GM19452 (cell line): ENCODE results near the gene PRPF38A.
"Not testable (repeated sequence)": the region's sequence is repeated elsewhere in the genome, so short reads cannot be mapped to it uniquely, and the experiment has no call there.

Experiments used
- ATAC-seq: cut with Tn5 transposase; IDR thresholded peaks from one replicate; pipeline ENCODE4 v1.9.1; 2021; ENCODE audit not compliant: unreplicated experiment

Gene PRPF38A, protein sequence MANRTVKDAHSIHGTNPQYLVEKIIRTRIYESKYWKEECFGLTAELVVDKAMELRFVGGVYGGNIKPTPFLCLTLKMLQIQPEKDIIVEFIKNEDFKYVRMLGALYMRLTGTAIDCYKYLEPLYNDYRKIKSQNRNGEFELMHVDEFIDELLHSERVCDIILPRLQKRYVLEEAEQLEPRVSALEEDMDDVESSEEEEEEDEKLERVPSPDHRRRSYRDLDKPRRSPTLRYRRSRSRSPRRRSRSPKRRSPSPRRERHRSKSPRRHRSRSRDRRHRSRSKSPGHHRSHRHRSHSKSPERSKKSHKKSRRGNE

GRCh38 chr1:52404116-52404974 lies at the start of gene PRPF38A, which contains the start of gene ORC1:
PRPF38A (plus strand) TSS chr1:52404602; CDS start chr1:52404750, 148 bp downstream.
ORC1 (minus strand) TSS chr1:52404423; CDS start chr1:52402223, 2,200 bp downstream.
- peak; percentile 92 for ATAC-seq

DNA sequence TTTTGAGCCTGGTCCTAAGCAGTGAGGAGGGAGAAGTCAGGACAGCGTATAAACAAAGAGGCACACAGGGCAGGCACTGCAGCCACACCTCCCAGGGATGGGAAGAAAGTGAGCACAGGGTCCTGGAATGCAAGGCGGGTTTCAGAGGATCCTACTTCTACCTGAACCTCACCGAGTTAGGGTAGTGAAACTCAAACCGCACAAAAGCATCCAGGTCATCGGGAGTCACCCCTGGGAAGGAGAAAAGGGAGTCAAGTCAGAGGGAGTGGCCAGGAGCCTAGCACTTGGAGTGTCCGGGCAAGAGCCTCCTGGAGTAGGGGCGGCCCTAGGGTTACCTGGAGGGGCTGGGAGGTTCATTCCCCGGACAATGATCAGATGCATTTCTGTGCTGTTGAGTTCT lies 49.0 kb upstream of the PRPF38A start:
- ATAC-seq, result no peak

- no peak for ATAC-seq
Measured at GRCh38 chr1:52355847-52356505, 48.4 kb upstream of the PRPF38A start.

GRCh38 chr1:52356818-52357355 lies 47.5 kb upstream of the PRPF38A start:
- no peak for ATAC-seq

DNA sequence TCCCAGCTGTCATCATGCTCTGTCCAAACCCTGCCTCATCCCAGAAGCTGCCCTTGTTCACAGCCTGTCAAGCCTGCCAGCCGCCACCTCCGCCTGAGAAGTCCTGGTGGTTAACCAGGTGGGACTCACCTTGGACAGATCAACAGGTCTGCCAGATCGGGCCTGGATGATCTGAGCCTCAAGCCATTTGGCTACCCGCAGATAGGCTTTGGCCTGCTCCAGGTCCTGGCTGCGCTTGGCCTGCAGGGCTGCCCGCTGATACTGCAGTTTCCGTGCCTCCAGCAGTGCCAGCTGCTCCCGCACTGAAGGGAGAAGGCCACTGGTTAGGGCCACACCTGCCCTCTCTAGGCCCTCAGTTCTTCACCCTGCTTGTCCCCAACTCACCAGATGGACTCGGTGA lies 47.0 kb upstream of the PRPF38A start:
- no peak for ATAC-seq

GRCh38 chr1:52358851-52359497 lies 45.4 kb upstream of the PRPF38A start:
- no peak for ATAC-seq

DNA sequence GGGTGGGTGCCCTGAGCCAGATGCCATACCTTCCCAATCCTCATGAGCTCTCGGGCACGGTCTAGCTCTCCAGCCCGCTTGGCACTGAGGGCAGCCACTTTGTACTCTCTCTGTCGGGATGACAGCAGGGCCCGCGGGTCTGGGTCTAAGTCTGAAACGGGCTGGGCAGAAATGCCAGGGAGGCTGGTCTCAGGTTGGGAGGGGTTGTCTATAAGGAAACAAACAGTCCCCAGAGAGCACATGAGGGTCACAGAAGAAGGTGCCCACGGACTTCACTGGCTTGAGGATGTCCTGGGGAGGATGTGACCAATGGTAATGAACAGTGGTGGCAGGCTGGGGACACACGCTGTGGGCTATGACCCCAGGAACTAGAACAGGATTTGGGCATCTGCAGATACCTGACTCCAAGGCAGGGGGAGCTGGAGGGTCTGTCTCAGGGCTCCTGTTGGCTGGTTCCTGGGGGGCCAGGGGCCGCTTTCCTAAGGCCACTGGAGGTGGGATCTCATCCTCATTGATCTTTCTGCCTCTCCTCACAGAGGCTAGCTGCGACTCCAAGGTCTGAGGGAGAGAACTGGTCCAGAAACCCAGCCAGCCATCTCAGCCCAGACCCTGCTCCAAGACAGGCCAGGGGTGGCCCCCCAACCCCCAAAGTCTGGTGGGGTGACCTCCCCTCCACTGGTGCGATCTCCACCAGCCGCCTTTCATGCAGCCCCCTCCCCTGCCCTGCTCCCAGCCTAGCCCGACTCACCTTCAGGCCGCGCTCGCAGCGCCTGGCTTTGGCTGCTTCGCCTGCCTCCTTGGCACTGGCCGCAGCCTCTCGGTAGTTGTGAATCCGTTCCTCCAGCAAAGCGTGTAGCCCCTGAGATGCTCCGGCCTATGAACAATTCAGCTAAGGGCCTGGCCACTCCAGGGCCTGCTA lies 44.5 kb upstream of the PRPF38A start:
- ATAC-seq, result no peak

GRCh38 chr1:52360595-52360968 lies 43.8 kb upstream of the PRPF38A start:
- ATAC-seq, result no peak

- no peak for ATAC-seq
Measured at GRCh38 chr1:52364235-52364839, 40.1 kb upstream of the PRPF38A start.

DNA sequence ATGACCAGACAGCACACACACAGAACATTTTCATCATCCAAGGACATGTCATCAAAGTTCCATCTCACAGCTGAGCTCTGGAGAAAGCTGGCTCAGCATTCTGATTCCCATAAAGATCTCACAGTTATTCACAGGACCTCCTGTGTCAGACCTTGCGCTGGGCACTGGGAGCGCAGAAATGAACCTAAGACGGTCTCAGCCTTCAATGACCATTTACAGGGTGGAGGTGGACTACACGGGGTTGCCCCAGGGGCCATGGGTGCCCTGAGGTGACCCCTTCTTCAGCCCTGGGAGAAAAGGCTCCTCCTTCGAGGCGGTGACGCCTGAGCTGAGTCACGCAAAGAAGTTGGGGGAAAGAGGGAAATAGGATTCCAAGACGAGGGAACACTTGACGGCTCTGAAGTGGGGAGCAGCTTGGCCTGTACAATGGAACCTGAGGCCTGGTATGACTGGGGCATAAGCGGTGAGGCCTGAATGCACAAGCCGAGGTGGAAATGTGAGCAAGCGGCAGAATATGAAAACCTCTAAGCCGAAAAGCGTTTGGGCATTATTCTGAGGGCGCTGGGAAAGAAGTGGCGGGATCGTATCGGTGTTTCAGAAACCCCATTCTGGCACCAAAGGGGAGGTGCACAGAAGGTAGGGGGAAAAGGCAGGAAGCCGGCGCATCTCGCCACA lies 39.2 kb upstream of the PRPF38A start:
- ATAC-seq, result no peak

DNA sequence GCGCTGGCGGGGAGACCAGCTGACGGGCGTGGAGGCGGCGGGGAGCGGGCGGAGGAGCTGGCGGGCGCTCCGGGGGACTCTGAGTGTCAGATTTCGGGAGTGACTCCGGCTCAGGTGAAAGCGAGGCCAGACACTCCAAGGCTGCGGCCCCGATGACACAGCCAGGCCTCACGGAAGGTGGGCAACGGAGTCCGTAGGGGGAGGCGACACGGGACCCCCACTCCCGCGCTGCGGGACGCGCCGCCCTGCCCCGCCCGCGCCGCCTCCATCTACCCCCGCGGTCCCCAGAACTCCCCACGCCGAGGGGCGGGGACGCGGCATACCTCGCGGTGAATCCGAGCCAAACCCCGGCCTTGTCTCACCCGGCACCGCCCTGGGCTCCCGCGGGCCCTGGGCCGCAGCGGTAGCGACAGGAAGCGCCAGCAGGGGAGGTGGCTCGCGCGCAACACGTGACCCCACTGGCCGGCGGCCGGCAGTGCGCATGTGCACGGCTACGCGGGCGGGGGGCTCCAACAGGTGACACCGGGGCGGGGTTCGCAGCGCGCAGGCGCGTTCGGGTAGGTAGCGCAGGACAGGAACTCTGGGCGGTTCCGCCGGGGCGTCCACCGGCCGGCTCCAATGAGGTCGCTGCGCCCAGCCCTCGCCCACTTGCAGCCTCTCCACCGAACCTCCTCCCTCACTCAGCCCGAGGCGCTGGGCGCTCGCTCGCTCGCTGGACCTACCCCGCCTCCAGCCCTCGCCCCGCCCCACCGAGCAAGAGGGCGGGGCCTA lies 38.5 kb upstream of the PRPF38A start, which contains the start of gene CC2D1B:
TSS of gene CC2D1B (minus strand) at position 460 of the 771 bp plus-strand sequence. CDS start 1,585 bp downstream, outside the sequence.
- ATAC-seq, result peak; percentile 86

GRCh38 chr1:52366517-52366827 lies 37.9 kb upstream of the PRPF38A start:
- no peak for ATAC-seq

DNA sequence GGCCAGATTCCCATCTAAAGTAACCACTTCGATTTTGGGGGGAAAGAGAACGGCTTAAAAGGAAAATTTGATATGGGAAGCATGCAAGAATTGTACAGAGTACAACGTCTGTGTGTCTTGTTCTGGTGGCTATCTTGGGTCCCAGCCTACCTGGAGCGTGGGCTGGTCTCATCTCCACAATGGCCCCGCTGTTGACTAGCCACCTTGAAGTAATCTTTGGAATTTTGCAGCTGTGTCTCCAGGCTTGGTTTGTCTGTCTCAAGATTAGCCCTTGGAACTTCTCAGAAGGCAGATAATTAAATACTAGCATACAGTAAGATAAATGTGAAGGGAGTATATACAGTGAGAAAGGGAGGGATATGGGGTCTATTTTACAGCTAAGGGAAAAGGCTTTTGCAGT lies 37.1 kb upstream of the PRPF38A start:
- no peak for ATAC-seq

- no peak for ATAC-seq
Measured at GRCh38 chr1:52368383-52369172, 35.8 kb upstream of the PRPF38A start.

DNA sequence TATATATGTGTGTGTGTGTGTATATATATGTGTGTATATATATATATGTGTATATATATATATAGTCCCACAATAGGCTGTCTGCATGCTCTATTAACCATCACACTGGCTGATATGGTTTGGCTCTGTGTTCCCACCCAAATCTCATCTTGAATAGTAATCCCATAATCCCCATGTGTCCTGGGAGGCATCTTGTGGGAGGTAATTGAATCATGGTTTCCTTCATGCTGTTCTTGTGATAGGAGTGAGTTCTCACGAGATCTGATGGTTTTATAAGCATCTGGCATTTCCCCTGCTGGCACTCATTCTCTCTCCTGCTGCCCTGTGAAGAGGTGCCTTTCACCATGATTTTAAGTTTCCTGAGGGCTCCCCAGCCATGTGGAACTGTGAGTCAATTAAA lies 34.6 kb upstream of the PRPF38A start:
- ATAC-seq, result not testable (repeated sequence)

DNA sequence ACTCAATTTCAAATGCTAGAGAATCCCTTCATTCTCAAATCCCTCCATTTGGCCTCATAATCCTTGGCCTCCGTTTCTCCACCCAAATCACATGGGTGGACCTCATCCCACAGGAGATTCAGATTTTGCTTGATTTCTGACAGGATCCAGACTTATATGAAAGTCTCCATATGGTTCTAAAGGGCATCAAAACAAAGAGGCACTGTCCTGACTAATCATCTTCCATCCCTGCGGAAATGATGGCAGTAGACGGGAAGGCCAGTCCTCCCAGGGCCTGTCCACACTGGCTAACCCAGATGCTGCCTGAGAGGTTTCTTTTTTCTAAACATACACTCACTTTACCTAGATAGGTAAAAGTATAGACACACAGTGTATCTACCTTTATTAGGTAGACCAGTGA lies 19.0 kb upstream of the PRPF38A start:
- no peak for ATAC-seq

DNA sequence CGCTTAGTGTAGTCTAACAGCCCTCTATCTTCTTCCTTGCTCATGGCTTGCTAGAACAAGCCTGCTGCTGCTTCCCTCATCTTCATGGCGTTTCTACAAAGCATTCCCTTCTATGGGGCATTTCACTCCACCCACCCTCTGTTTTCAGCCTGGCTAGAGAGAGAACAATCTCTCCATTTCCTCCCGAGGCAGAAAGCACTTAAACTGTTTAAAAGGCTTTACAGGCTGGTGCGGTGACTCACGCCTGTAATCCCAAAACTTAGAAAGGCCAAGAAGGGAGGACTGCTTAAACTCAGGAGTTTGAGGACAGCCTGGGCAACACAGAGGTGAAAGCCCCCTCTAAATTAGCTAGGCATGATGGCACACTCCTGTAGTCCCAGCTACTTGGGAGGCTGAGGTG lies 17.9 kb upstream of the PRPF38A start:
- ATAC-seq, result no peak
